Trophoblast cell (in vitro differentiated cells and primary cell): Measurements from ENCODE around the gene NUDC.

Experiments used
- DNase-seq, 2 donors: peaks; one replicate each; pipeline ENCODE4 v3.0.0-alpha.2; 2016
- H2AFZ ChIP-seq: 2 replicates; pipeline ENCODE4 v1.6.1; 2013; ENCODE audit warnings: low read length, moderate library complexity, mild to moderate bottlenecking; ENCODE audit not compliant: insufficient read depth, poor library complexity
- H2AK5ac ChIP-seq: 2 replicates; pipeline ENCODE4 v1.6.1; 2013; ENCODE audit warnings: mild to moderate bottlenecking, low read length
- H2BK120ac ChIP-seq: 2 replicates; pipeline ENCODE4 v1.6.1; 2013; ENCODE audit warnings: low read length, mild to moderate bottlenecking, moderate library complexity; ENCODE audit not compliant: insufficient read depth, poor library complexity
- H2BK12ac ChIP-seq: 2 replicates; pipeline ENCODE4 v1.6.1; 2013; ENCODE audit warnings: mild to moderate bottlenecking, low read length, moderate library complexity
- H2BK5ac ChIP-seq: 2 replicates; pipeline ENCODE4 v1.6.1; 2013; ENCODE audit warnings: low read length, low read depth, moderate library complexity, mild to moderate bottlenecking; ENCODE audit not compliant: poor library complexity
- H3K14ac ChIP-seq: 2 replicates; pipeline ENCODE4 v1.6.1; 2013; ENCODE audit warnings: mild to moderate bottlenecking, low read length
- H3K18ac ChIP-seq: 2 replicates; pipeline ENCODE4 v1.6.1; 2013; ENCODE audit warnings: mild to moderate bottlenecking, low read length
- H3K23ac ChIP-seq: 2 replicates; pipeline ENCODE4 v1.6.1; 2013; ENCODE audit warnings: low read length
- H3K27ac ChIP-seq: 2 replicates; pipeline ENCODE4 v1.5.1; 2013; ENCODE audit warnings: low read depth, mild to moderate bottlenecking, inconsistent platforms, low read length, moderate library complexity
- H3K27me3 ChIP-seq: 2 replicates; pipeline ENCODE4 v1.6.1; 2013; ENCODE audit warnings: inconsistent platforms, mild to moderate bottlenecking, low read length, moderate library complexity; ENCODE audit not compliant: insufficient read depth
- H3K36me3 ChIP-seq, 2 experiments: 1 replicate in 1 of 2; 2 replicates in 1 of 2; pipeline ENCODE4 v1.6.1; 2013; ENCODE audit warnings: low read length in 2 of 2, mild to moderate bottlenecking in 2 of 2, moderate library complexity in 1 of 2; ENCODE audit not compliant: insufficient read depth in 2 of 2, control insufficient read depth in 1 of 2
- H3K4ac ChIP-seq: 2 replicates; pipeline ENCODE4 v1.6.1; 2013; ENCODE audit warnings: low read depth, mild to moderate bottlenecking, low read length, moderate library complexity
- H3K4me1 ChIP-seq, 2 experiments: 1 replicate in 1 of 2; 2 replicates in 1 of 2; pipeline ENCODE4 v1.6.1; 2013; ENCODE audit warnings: low read length in 2 of 2, mild to moderate bottlenecking in 2 of 2, moderate library complexity in 1 of 2; ENCODE audit not compliant: insufficient read depth in 2 of 2, control insufficient read depth in 1 of 2
- H3K4me2 ChIP-seq: 2 replicates; pipeline ENCODE4 v1.6.1; 2013; ENCODE audit warnings: inconsistent platforms, mild to moderate bottlenecking, low read length, moderate library complexity
- H3K4me3 ChIP-seq: 2 replicates; pipeline ENCODE4 v1.5.1; 2013; ENCODE audit warnings: mild to moderate bottlenecking, low read depth, low read length, inconsistent platforms
- H3K79me1 ChIP-seq: one replicate; pipeline ENCODE4 v1.6.1; 2013; ENCODE audit warnings: low read length
- H3K79me2 ChIP-seq: 2 replicates; pipeline ENCODE4 v1.6.1; 2013; ENCODE audit warnings: low read length, mild to moderate bottlenecking; ENCODE audit not compliant: control insufficient read depth, insufficient read depth, poor library complexity
- H3K9ac ChIP-seq: 2 replicates; pipeline ENCODE4 v1.6.1; 2013; ENCODE audit warnings: mild to moderate bottlenecking, low read length
- H3K9me3 ChIP-seq: 2 replicates; pipeline ENCODE4 v1.6.1; 2013; ENCODE audit warnings: low read depth, mild to moderate bottlenecking, control low read depth, inconsistent platforms, low read length; ENCODE audit not compliant: insufficient read depth
- H4K12ac ChIP-seq: 2 replicates; pipeline ENCODE4 v1.6.1; 2013; ENCODE audit warnings: low read depth, mild to moderate bottlenecking, low read length, moderate library complexity
- H4K8ac ChIP-seq: 2 replicates; pipeline ENCODE4 v1.6.1; 2013; ENCODE audit warnings: low read depth, mild to moderate bottlenecking, low read length, moderate library complexity
- H4K91ac ChIP-seq: one replicate; pipeline ENCODE4 v1.6.1; 2013; ENCODE audit warnings: low read depth, mild to moderate bottlenecking, low read length, moderate library complexity
- WGBS: extraction: QIAGEN DNeasy Blood & Tissue Kit; methylation state at CpG from one replicate; pipeline ENCODE4 v1.1.7; 2013; ENCODE audit warnings: missing lambda C conversion rate; ENCODE audit not compliant: insufficient read length, insufficient coverage; ENCODE audit errors: extremely low coverage; 5-methylcytosine and 5-hydroxymethylcytosine counted together

The NUDC gene

GRCh38 chr1:26957306-26957705, 35.8 kb downstream of the NUDC start:
- Histone ChIP-seq H3K79me2 (peaks cover 7% of the 10 kb centered on the region), H2BK12ac (no peak overlapping the region), H3K27ac (no peak overlapping the region), H3K36me3 (peaks cover 2 to 5% of the 10 kb centered on the region in 2 experiments), H3K9me3 (peaks cover 1% of the 10 kb centered on the region), H2AK5ac (no peak overlapping the region), H2AFZ (no peak overlapping the region), H3K9ac (no peak overlapping the region), H3K14ac (no peak overlapping the region), H3K27me3 (no peaks in the 10 kb centered on the region), H3K4me3 (no peak overlapping the region), H2BK5ac (no peak overlapping the region), H2BK120ac (no peak overlapping the region), H3K4me2 (no peak overlapping the region), H3K18ac (no peak overlapping the region), H3K4ac (no peak overlapping the region), H3K23ac (no peak overlapping the region), H3K4me1 (peaks cover 0 to 8% of the 10 kb centered on the region in 2 experiments), H4K91ac (no peak overlapping the region), H4K12ac (no peak overlapping the region), H4K8ac (no peak overlapping the region), H3K79me1 (peaks cover 7% of the 10 kb centered on the region)
- WGBS = no CpG with 5 or more reads among the region's 3 CpGs
- DNase-seq = peak; percentile 66 to 91

DNA sequence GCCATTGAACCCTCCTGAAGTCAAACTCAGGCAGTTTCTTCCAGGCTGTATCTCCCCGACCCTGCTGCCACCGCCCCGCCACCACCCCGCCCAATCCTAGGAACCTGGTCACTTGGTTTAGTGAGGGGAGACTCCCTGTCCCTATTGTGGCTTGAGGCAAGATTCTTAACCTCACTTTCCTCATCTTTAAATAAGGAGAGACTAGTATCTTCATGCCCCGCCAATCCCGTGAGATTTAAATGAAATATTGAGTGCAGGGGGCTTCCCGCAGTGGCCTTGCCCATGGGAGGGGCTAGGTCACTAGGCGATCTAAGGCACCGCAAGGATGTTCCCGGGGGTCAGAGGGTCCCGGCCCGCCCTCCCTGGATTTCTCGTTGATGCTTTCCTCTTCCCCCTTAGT, 37.7 kb downstream of the NUDC start:
- Histone ChIP-seq H3K27ac (no peak overlapping the region), H3K14ac (no peak overlapping the region), H4K91ac (peak overlapping the region; percentile 59), H3K27me3 (no peaks in the 10 kb centered on the region), H3K36me3 (no peaks in the 10 kb centered on the region), H3K18ac (no peak overlapping the region), H3K4me2 (peak overlapping the region; percentile 87), H2BK5ac (no peak overlapping the region), H3K23ac (no peak overlapping the region), H3K79me2 (peaks cover 7% of the 10 kb centered on the region), H2AFZ (peak overlapping the region; percentile 64), H2BK120ac (no peak overlapping the region), H3K79me1 (peaks cover 7% of the 10 kb centered on the region), H3K4ac (peak overlapping the region; percentile 16), H2AK5ac (no peak overlapping the region), H3K9me3 (peaks cover 1% of the 10 kb centered on the region), H4K12ac (no peak overlapping the region), H3K4me1 (peaks cover 0 to 8% of the 10 kb centered on the region in 2 experiments), H2BK12ac (no peak overlapping the region), H4K8ac (peak overlapping the region; percentile 79), H3K4me3 (peak overlapping the region; percentile 99), H3K9ac (no peak overlapping the region)
- DNase-seq = no peak
- WGBS = no CpG with 5 or more reads among the region's 13 CpGs

- Histone ChIP-seq H3K79me2 (peaks cover 7% of the 10 kb centered on the region), H3K36me3 (no peaks in the 10 kb centered on the region), H3K14ac (peak within 1 kb of the TSS; percentile 44), H2BK120ac (peak within 1 kb of the TSS; percentile 9), H3K27ac (peak within 1 kb of the TSS; percentile 2), H3K4ac (peak within 1 kb of the TSS; percentile 16), H3K9ac (peak within 1 kb of the TSS; percentile 96), H2BK12ac (no peak within 1 kb of the TSS), H3K18ac (peak within 1 kb of the TSS; percentile 64), H3K4me3 (peak within 1 kb of the TSS; percentile 99), H3K4me1 (peaks cover 0 to 8% of the 10 kb centered on the region in 2 experiments), H2AFZ (peak within 1 kb of the TSS; percentile 64), H4K91ac (peak within 1 kb of the TSS; percentile 59), H2BK5ac (peak within 1 kb of the TSS; percentile 54), H4K8ac (peak within 1 kb of the TSS; percentile 79), H2AK5ac (no peak within 1 kb of the TSS), H3K27me3 (no peaks in the 10 kb centered on the region), H3K4me2 (peak within 1 kb of the TSS; percentile 87), H3K79me1 (peaks cover 7% of the 10 kb centered on the region), H3K9me3 (peaks cover 1% of the 10 kb centered on the region), H3K23ac (no peak within 1 kb of the TSS), H4K12ac (peak within 1 kb of the TSS; percentile 66)
- peak; percentile 84 to 91 for DNase-seq
- WGBS = no CpG with 5 or more reads among the region's 86 CpGs
These were observed 38.4 kb downstream of the NUDC start, which contains the start of gene KDF1 for GRCh38 chr1:26959722-26960624. Gene KDF1 (minus strand): TSS chr1:26960468. CDS start chr1:26952380, 8,088 bp downstream.

DNA sequence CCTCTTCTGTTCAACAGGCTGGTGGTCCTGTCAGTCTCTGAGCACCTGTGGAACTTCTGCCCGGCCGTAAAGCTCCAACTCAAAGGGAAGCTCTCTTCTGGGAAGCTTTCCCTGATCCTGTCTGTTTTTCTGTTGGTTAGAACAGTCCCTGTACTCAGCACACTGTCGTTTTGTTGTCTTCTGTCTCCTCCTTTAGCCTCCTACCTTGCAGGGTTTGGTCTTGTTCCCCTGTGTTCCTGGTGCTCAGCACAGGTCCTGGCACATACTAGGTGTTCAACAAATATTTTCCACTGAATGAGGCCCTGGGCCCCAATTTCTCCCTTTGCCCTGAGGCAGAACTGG, 39.1 kb downstream of the NUDC start:
- peak overlapping the region; percentile 4 for H4K12ac ChIP-seq
- DNase-seq = no peak
- peak overlapping the region; percentile 38 for H3K9ac ChIP-seq
- H3K27ac ChIP-seq = no peak overlapping the region
- peak overlapping the region; percentile 3 for H3K14ac ChIP-seq
- H3K9me3 ChIP-seq = peaks cover 1% of the 10 kb centered on the region
- peaks cover 7% of the 10 kb centered on the region for H3K79me2 ChIP-seq
- no peaks in the 10 kb centered on the region for H3K27me3 ChIP-seq
- no peak overlapping the region for H2BK120ac ChIP-seq
- H3K4ac ChIP-seq = no peak overlapping the region
- peak overlapping the region; percentile 35 for H4K8ac ChIP-seq
- H2AK5ac ChIP-seq = no peak overlapping the region
- H2BK5ac ChIP-seq = no peak overlapping the region
- peak overlapping the region; percentile 99 for H3K4me3 ChIP-seq
- no peak overlapping the region for H3K23ac ChIP-seq
- H3K4me2 ChIP-seq = peak overlapping the region; percentile 87
- peaks cover 0 to 8% of the 10 kb centered on the region in 2 experiments for H3K4me1 ChIP-seq
- no peak overlapping the region for H2BK12ac ChIP-seq
- no peak overlapping the region for H3K18ac ChIP-seq
- WGBS = no CpG with 5 or more reads among the region's 3 CpGs
- H2AFZ ChIP-seq = peak overlapping the region; percentile 24
- H4K91ac ChIP-seq = no peak overlapping the region
- no peaks in the 10 kb centered on the region for H3K36me3 ChIP-seq
- H3K79me1 ChIP-seq = peaks cover 7% of the 10 kb centered on the region
